HT-29 (cell line): ENCODE results near the gene TMEM267. TPM values are rescaled to one million over a fixed set of nuclear protein-coding genes. Genes with fewer than 3 reads are reported as not detected.
"Not testable (repeated sequence)": the region's sequence is repeated elsewhere in the genome, so short reads cannot be mapped to it uniquely, and the experiment has no call there.

Experiments
- DNase-seq: peaks from one replicate; pipeline ENCODE4 v3.0.0-alpha.2; 2015; ENCODE audit warnings: low spot score
- total RNA-seq: library from RNA; depleted of rRNA; stranded (reverse); fragments of >200 nt; shearing (Covaris generic); gene quantifications from 2 replicates; pipeline ENCODE4 v1.2.3, GENCODE V29; 2014

The TMEM267 gene
- total RNA-seq, 1 experiment from 2014 or later, result 14.9 TPM

- no peak for DNase-seq
Measured at GRCh38 chr5:43461066-43461465, 22.6 kb downstream of the TMEM267 start.

GRCh38 chr5:43456556-43456955 is 27.1 kb downstream of the TMEM267 start:
- DNase-seq, result no peak

- DNase-seq, result not testable (repeated sequence)
Measured at GRCh38 chr5:43441575-43441974, 42.1 kb downstream of the TMEM267 start.

- DNase-seq, result no peak
Measured at GRCh38 chr5:43437062-43437660, 46.5 kb downstream of the TMEM267 start.

- DNase-seq, result no peak
Measured at GRCh38 chr5:43433382-43433781, 50.3 kb downstream of the TMEM267 start.

- DNase-seq, result peak; percentile 72
Measured at GRCh38 chr5:43432486-43433375, 50.9 kb downstream of the TMEM267 start.

GRCh38 chr5:43429706-43430105 is 54.0 kb downstream of the TMEM267 start:
- no peak for DNase-seq

- DNase-seq, result no peak
Measured at GRCh38 chr5:43429016-43429415, 54.6 kb downstream of the TMEM267 start.

- DNase-seq, result no peak
Measured at GRCh38 chr5:43427306-43427705, 56.4 kb downstream of the TMEM267 start.

- no peak for DNase-seq
Measured at GRCh38 chr5:43425983-43426382, 57.7 kb downstream of the TMEM267 start.

- DNase-seq, result not testable (repeated sequence)
Measured at GRCh38 chr5:43423086-43423485, 60.6 kb downstream of the TMEM267 start.

- DNase-seq, result peak; percentile 83
Measured at GRCh38 chr5:43422143-43422542, 61.5 kb downstream of the TMEM267 start.

GRCh38 chr5:43421450-43422133 is 62.1 kb downstream of the TMEM267 start:
- DNase-seq, result no peak

- DNase-seq, result no peak
Measured at GRCh38 chr5:43420241-43420640, 63.4 kb downstream of the TMEM267 start.

GRCh38 chr5:43418561-43418960 is 65.1 kb downstream of the TMEM267 start:
- no peak for DNase-seq

GRCh38 chr5:43416803-43417394 is 66.8 kb downstream of the TMEM267 start:
- no peak for DNase-seq

- no peak for DNase-seq
Measured at GRCh38 chr5:43415935-43416802, 67.5 kb downstream of the TMEM267 start.

- no peak for DNase-seq
Measured at GRCh38 chr5:43413966-43414365, 69.7 kb downstream of the TMEM267 start.

GRCh38 chr5:43412644-43413043 is 71.0 kb downstream of the TMEM267 start:
- DNase-seq, result no peak

GRCh38 chr5:43412156-43412555 is 71.5 kb downstream of the TMEM267 start, which contains the start of gene CCL28:
CCL28 (minus strand) TSS chr5:43412391; CDS start chr5:43412316, 75 bp downstream.
- peak; percentile 49 for DNase-seq

GRCh38 chr5:43411495-43411894 is 72.2 kb downstream of the TMEM267 start:
- DNase-seq, result no peak
